Smooth muscle cell of the brain vasculature (primary cell): ENCODE measurements around the gene GRID1.

Experiments
- DNase-seq: peaks from one replicate; pipeline ENCODE4 v3.0.0-alpha.2; 2012; ENCODE audit warnings: low read depth, low spot score

The GRID1 gene

GRCh38 chr10:85657476-85658113 is 709.0 kb downstream of the GRID1 start:
- DNase-seq = no peak

- DNase-seq = peak; percentile 51
Observed at GRCh38 chr10:85655411-85655810, 711.2 kb downstream of the GRID1 start.

GRCh38 chr10:85651497-85651882 is 715.1 kb downstream of the GRID1 start:
- DNase-seq = no peak

- DNase-seq = no peak
Observed at GRCh38 chr10:85650791-85651496, 715.7 kb downstream of the GRID1 start.

- DNase-seq = no peak
Observed at GRCh38 chr10:85649461-85649860, 717.1 kb downstream of the GRID1 start.

GRCh38 chr10:85648279-85648754 is 718.3 kb downstream of the GRID1 start:
- DNase-seq = peak; percentile 57

GRCh38 chr10:85647741-85648140 is 718.9 kb downstream of the GRID1 start:
- DNase-seq = no peak

- no peak for DNase-seq
Observed at GRCh38 chr10:85645926-85646711, 720.5 kb downstream of the GRID1 start.

- no peak for DNase-seq
Observed at GRCh38 chr10:85645053-85645452, 721.5 kb downstream of the GRID1 start.

GRCh38 chr10:85643845-85644525 is 722.6 kb downstream of the GRID1 start:
- DNase-seq = no peak

- no peak for DNase-seq
Observed at GRCh38 chr10:85643171-85643844, 723.3 kb downstream of the GRID1 start.

- no peak for DNase-seq
Observed at GRCh38 chr10:85642421-85643170, 724.0 kb downstream of the GRID1 start.

- DNase-seq = no peak
Observed at GRCh38 chr10:85642082-85642420, 724.5 kb downstream of the GRID1 start.

GRCh38 chr10:85641479-85642009 is 725.1 kb downstream of the GRID1 start:
- no peak for DNase-seq

- no peak for DNase-seq
Observed at GRCh38 chr10:85638797-85639196, 727.8 kb downstream of the GRID1 start.

- no peak for DNase-seq
Observed at GRCh38 chr10:85635650-85636049, 730.9 kb downstream of the GRID1 start.

GRCh38 chr10:85624511-85624910 is 742.1 kb downstream of the GRID1 start:
- no peak for DNase-seq

GRCh38 chr10:85623758-85624157 is 742.8 kb downstream of the GRID1 start:
- DNase-seq = no peak

GRCh38 chr10:85623342-85623741 is 743.3 kb downstream of the GRID1 start:
- no peak for DNase-seq

GRCh38 chr10:85622425-85622824 is 744.2 kb downstream of the GRID1 start:
- no peak for DNase-seq
